Karpas-422 (cell line): ENCODE results near the gene MUS81. TPM values are rescaled to one million over a fixed set of nuclear protein-coding genes. Genes with fewer than 3 reads are reported as not detected.
A peak's percentile ranks its signal among the peaks of the same experiment; 100 is the strongest.
"Not testable (repeated sequence)": the region's sequence is repeated elsewhere in the genome, so short reads cannot be mapped to it uniquely, and the experiment has no call there.

ENCODE experiments used
- DNase-seq: peaks from one replicate; pipeline ENCODE4 v3.0.0-alpha.2; 2015
- H2AFZ ChIP-seq: fragments of 200-600 bp; sonication (generic); 2 replicates; pipeline ENCODE4 v1.6.1; 2014; ENCODE audit warnings: antibody characterized with exemption, low read length, mixed read lengths
- H3K27ac ChIP-seq: fragments of 200-600 bp; sonication (generic); 2 replicates; pipeline ENCODE4 v1.5.1; 2014; ENCODE audit warnings: mild to moderate bottlenecking, low read length, moderate library complexity
- H3K27me3 ChIP-seq: fragments of 200-600 bp; sonication (generic); 2 replicates; pipeline ENCODE4 v1.6.1; 2014; ENCODE audit warnings: low read length, mixed read lengths
- H3K36me3 ChIP-seq: fragments of 200-600 bp; sonication (generic); 2 replicates; pipeline ENCODE4 v1.6.1; 2014; ENCODE audit warnings: low read length, mixed read lengths; ENCODE audit not compliant: insufficient read depth
- H3K4me1 ChIP-seq: fragments of 200-600 bp; sonication (generic); 2 replicates; pipeline ENCODE4 v1.6.1; 2014; ENCODE audit warnings: mild to moderate bottlenecking, low read length, mixed read lengths
- H3K4me2 ChIP-seq: fragments of 200-600 bp; sonication (generic); 2 replicates; pipeline ENCODE4 v1.6.1; 2014; ENCODE audit warnings: low read length, low read depth, mild to moderate bottlenecking; ENCODE audit not compliant: poor library complexity, severe bottlenecking
- H3K4me3 ChIP-seq: fragments of 200-600 bp; sonication (generic); 2 replicates; pipeline ENCODE4 v1.5.1; 2014; ENCODE audit warnings: mild to moderate bottlenecking, antibody characterized with exemption, low read length, mixed read lengths
- H3K79me2 ChIP-seq: fragments of 200-600 bp; sonication (generic); 2 replicates; pipeline ENCODE4 v1.6.1; 2014; ENCODE audit warnings: mild to moderate bottlenecking, low read length, mixed read lengths
- H3K9ac ChIP-seq: fragments of 200-600 bp; sonication (generic); 2 replicates; pipeline ENCODE4 v1.6.0; 2014; ENCODE audit warnings: low read length
- H3K9me2 ChIP-seq: fragments of 200-600 bp; sonication (generic), shearing (Covaris generic); replicated peaks from 2 replicates; pipeline ENCODE4 v1.6.0; 2014; ENCODE audit warnings: mild to moderate bottlenecking, low read length, moderate library complexity; ENCODE audit not compliant: insufficient read depth
- H3K9me3 ChIP-seq: fragments of 300-700, 200-600 bp; sonication (generic); 2 replicates; pipeline ENCODE4 v1.6.1; 2014; ENCODE audit warnings: low read length, mixed read lengths
- H4K20me1 ChIP-seq: fragments of 200-600 bp; sonication (generic); 2 replicates; pipeline ENCODE4 v1.6.1; 2014; ENCODE audit warnings: mild to moderate bottlenecking, antibody characterized with exemption, low read length, low read depth; ENCODE audit not compliant: insufficient read depth
- total RNA-seq: library from RNA; depleted of rRNA; stranded (reverse); fragments of >200 nt; shearing (Covaris generic); gene quantifications from 2 replicates; pipeline ENCODE4 v1.2.3, GENCODE V29; 2014; ENCODE audit warnings: low replicate concordance

Gene MUS81
- total RNA-seq, 1 experiment from 2014 or later, result 41.3 TPM

DNA sequence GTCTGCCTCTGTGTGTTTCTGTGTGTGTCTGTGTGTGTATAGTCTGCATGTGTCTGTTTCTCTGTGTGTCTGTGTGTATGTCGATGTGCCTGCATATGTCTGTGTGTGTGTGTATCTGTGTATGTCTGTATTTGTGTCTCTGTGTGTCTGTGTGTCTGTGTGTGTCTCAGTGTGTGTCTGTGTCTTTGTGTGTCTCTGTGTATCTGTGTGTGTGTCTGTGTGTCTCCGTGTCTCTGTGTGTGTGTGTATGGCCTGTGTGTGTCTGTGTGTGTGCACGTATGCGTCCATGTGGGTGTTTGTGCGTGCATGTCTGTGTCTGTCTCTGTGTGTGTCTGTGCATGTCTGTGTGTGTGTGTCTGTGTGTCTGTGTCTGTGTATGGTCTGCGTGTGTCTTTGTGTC, 26.0 kb upstream of the MUS81 start:
- no peak overlapping the region for H3K4me2 ChIP-seq
- H2AFZ ChIP-seq, result no peak overlapping the region
- H3K4me3 ChIP-seq, result no peak overlapping the region
- no peaks in the 10 kb centered on the region for H3K9me3 ChIP-seq
- no peak overlapping the region for H3K9ac ChIP-seq
- H3K4me1 ChIP-seq, result no peaks in the 10 kb centered on the region
- DNase-seq, result no peak
- no peaks in the 10 kb centered on the region for H3K27me3 ChIP-seq
- no peaks in the 10 kb centered on the region for H4K20me1 ChIP-seq
- no peaks in the 10 kb centered on the region for H3K9me2 ChIP-seq
- H3K79me2 ChIP-seq, result no peaks in the 10 kb centered on the region
- H3K27ac ChIP-seq, result no peak overlapping the region
- no peaks in the 10 kb centered on the region for H3K36me3 ChIP-seq

- Histone ChIP-seq H3K27ac (no peak overlapping the region), H2AFZ (no peak overlapping the region)
These were observed 18.1 kb upstream of the MUS81 start for GRCh38 chr11:65842144-65842543.

DNA sequence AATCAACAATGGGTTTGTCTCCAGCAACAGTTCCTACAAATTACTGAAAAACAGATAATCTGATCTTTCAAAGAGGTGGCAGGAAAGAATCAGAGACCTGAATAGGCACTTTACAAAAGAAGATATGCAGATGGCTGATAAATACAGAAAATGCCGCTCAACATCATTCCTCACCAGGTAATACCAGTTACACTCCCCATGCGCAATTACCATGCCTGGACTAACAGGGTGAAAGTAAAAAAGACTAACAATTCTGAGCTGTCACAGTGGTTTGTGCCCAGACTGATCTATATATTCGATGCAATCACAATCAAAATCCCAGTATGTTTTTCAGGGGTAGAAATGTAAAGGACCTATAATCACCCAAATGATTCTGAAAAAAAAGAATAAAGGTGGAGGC, 16.4 kb upstream of the MUS81 start:
- no peaks in the 10 kb centered on the region for H3K4me1 ChIP-seq
- no peak overlapping the region for H3K4me2 ChIP-seq
- no peak overlapping the region for H3K27ac ChIP-seq
- H3K9me2 ChIP-seq, result no peaks in the 10 kb centered on the region
- no peak overlapping the region for H3K9ac ChIP-seq
- H3K4me3 ChIP-seq, result no peak overlapping the region
- no peak overlapping the region for H2AFZ ChIP-seq
- no peaks in the 10 kb centered on the region for H4K20me1 ChIP-seq
- H3K27me3 ChIP-seq, result no peaks in the 10 kb centered on the region
- H3K9me3 ChIP-seq, result no peaks in the 10 kb centered on the region
- no peaks in the 10 kb centered on the region for H3K79me2 ChIP-seq
- H3K36me3 ChIP-seq, result no peaks in the 10 kb centered on the region
- peak; percentile 19 for DNase-seq

More at GRCh38 chr11:65842144-65842543, 18.1 kb upstream of the MUS81 start:
- no peaks in the 10 kb centered on the region for H3K27me3 ChIP-seq
- no peaks in the 10 kb centered on the region for H3K9me3 ChIP-seq
- no peak overlapping the region for H3K4me3 ChIP-seq
- no peaks in the 10 kb centered on the region for H3K9me2 ChIP-seq
- H3K4me1 ChIP-seq, result no peaks in the 10 kb centered on the region
- H3K36me3 ChIP-seq, result no peaks in the 10 kb centered on the region
- peak; percentile 23 for DNase-seq
- H3K9ac ChIP-seq, result no peak overlapping the region
- no peaks in the 10 kb centered on the region for H4K20me1 ChIP-seq
- no peak overlapping the region for H3K4me2 ChIP-seq
- no peaks in the 10 kb centered on the region for H3K79me2 ChIP-seq

DNA sequence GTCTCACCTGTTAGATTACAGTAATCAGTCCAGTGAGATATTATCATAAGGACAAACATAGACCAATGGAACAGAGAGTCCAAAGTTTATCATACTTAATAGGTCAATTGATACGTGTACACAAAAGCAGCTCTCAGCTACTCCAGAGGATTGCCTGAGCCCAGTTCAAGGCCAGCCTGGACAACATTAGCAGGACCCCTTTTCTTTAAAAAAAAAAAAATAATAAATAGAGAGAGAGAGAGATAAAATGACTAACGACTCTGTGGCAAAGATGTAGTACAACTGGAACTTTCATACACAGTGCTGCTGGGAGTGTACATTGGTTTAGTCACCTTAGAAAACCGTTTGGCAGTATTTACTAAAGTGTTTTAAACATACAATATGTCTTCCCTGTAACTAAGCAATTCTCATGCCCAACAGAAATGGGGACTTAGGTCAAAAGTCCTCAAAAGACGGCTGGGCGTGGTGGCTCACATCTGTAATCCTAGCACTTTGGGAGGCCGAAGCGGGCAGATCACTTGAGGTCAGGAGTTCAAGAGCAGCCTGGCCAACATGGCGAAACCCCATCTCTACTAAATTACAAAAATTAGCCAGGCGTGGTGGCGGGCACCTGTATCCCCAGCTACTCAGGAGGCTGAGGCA, 15.9 kb upstream of the MUS81 start:
- H3K9me3 ChIP-seq, result no peaks in the 10 kb centered on the region
- DNase-seq, result peak; percentile 7
- no peaks in the 10 kb centered on the region for H4K20me1 ChIP-seq
- H3K36me3 ChIP-seq, result no peaks in the 10 kb centered on the region
- H3K9ac ChIP-seq, result no peak overlapping the region
- no peak overlapping the region for H3K27ac ChIP-seq
- no peak overlapping the region for H3K4me3 ChIP-seq
- no peaks in the 10 kb centered on the region for H3K27me3 ChIP-seq
- H3K4me1 ChIP-seq, result no peaks in the 10 kb centered on the region
- H3K9me2 ChIP-seq, result no peaks in the 10 kb centered on the region
- H3K79me2 ChIP-seq, result no peaks in the 10 kb centered on the region
- H3K4me2 ChIP-seq, result no peak overlapping the region
- no peak overlapping the region for H2AFZ ChIP-seq

DNA sequence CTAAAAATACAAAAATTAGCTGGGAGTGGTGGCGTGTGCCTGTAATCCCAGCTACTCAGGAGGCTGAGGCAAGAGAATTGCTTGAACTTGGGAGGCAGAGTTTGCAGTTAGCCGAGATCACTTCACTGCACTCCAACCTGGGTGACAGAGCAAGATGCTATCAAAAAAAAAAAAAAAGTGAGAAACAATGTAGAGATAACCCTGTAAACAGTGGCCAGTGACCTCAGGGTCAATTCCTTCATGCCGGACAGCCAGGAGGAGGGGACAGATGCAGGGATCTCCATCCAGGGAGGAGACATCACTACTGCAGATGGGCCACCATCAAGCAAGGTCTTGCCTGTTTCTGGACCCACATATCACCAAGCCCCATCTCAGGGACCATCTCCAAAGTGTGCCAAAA, 12.5 kb upstream of the MUS81 start:
- H3K4me2 ChIP-seq, result no peak overlapping the region
- no peak overlapping the region for H3K9ac ChIP-seq

GRCh38 chr11:65848693-65849092, 11.5 kb upstream of the MUS81 start:
- H3K36me3 ChIP-seq, result peaks cover 11% of the 10 kb centered on the region
- not testable (repeated sequence) for H3K9me2 ChIP-seq, H3K27ac ChIP-seq, H3K4me1 ChIP-seq, H3K4me2 ChIP-seq, H3K79me2 ChIP-seq, H3K4me3 ChIP-seq, H3K9me3 ChIP-seq, H3K27me3 ChIP-seq, H2AFZ ChIP-seq, H4K20me1 ChIP-seq, H3K9ac ChIP-seq
- peak; percentile 20 for DNase-seq

More for the DNA sequence above, 12.5 kb upstream of the MUS81 start:
- Histone ChIP-seq H4K20me1 (0 out of 2 replicates have a peak, but pooled peaks cover 5% of the 10 kb centered on the region), H3K36me3 (peaks cover 3% of the 10 kb centered on the region; the same call in 1 of the 2 replicates), H2AFZ (no peak overlapping the region), H3K27me3 (no peaks in the 10 kb centered on the region), H3K27ac (no peak overlapping the region), H3K4me1 (no peaks in the 10 kb centered on the region), H3K9me2 (no peaks in the 10 kb centered on the region), H3K9me3 (no peaks in the 10 kb centered on the region), H3K79me2 (no peaks in the 10 kb centered on the region), H3K4me3 (no peak overlapping the region)
- DNase-seq, result no peak

GRCh38 chr11:65849366-65849765, 10.9 kb upstream of the MUS81 start:
- Histone ChIP-seq H4K20me1 (peaks cover 11% of the 10 kb centered on the region), H3K79me2 (no peaks in the 10 kb centered on the region), H3K27me3 (no peaks in the 10 kb centered on the region), H2AFZ (no peak overlapping the region), H3K9me2 (no peaks in the 10 kb centered on the region), H3K36me3 (peaks cover 18% of the 10 kb centered on the region), H3K4me2 (no peak overlapping the region), H3K9me3 (no peaks in the 10 kb centered on the region), H3K4me1 (no peaks in the 10 kb centered on the region), H3K9ac (no peak overlapping the region), H3K27ac (no peak overlapping the region), H3K4me3 (no peak overlapping the region)
- DNase-seq, result no peak

DNA sequence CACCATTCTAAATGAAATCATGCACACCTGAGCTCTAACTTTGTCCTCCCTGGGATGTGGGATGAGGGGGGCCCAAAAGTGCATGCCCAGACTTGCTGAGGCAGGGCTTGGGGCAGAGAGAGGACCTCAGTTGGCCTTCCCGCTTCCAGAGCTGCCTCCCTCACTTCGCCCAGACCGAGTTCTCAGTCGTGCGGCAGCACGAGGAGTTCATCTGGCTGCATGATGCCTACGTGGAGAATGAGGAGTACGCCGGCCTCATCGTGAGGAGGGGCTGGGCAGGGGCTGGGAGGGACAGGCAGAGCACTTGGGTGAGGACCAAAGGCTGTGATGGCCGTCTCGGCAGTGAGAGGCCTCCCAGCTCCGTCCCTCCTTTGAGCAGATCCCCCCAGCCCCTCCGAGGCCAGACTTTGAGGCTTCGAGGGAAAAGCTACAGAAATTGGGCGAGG, 10.4 kb upstream of the MUS81 start:
- Histone ChIP-seq H2AFZ (no peak overlapping the region), H3K9me2 (no peaks in the 10 kb centered on the region), H4K20me1 (peaks cover 16% of the 10 kb centered on the region), H3K4me3 (no peak overlapping the region), H3K27me3 (no peaks in the 10 kb centered on the region), H3K9ac (no peak overlapping the region), H3K9me3 (no peaks in the 10 kb centered on the region), H3K27ac (no peak overlapping the region), H3K36me3 (peaks cover 22% of the 10 kb centered on the region), H3K79me2 (no peaks in the 10 kb centered on the region), H3K4me1 (no peaks in the 10 kb centered on the region), H3K4me2 (no peak overlapping the region)
- peak; percentile 44 for DNase-seq
